Pancreas (tissue), 10 donors: Measurements from ENCODE around the gene KIF4A. TPM values are rescaled to one million over a fixed set of nuclear protein-coding genes. Genes with fewer than 3 reads are reported as not detected.
"Not testable (repeated sequence)": the region's sequence is repeated elsewhere in the genome, so short reads cannot be mapped to it uniquely, and the experiment has no call there.

Source experiments
- ATAC-seq, 4 donors: fragments of 200-7000 bp; cut with Tn5 transposase; one replicate each; pipeline versions ENCODE4 v1.8.0 to v1.9.1; 2020; ENCODE audit warnings: mild to moderate bottlenecking in 4 of 4, moderate library complexity in 4 of 4
- DNase-seq, 6 donors: peaks; one replicate each; pipeline ENCODE4 v3.0.0-alpha.2; 2020
- FAIRE-seq: peaks from 2 replicates; lab custom pipeline; 2012; peaks lifted over from hg19 to GRCh38; lab: Jason Lieb, UNC
- H3K27ac ChIP-seq, 4 donors: fragments of 200-600 bp; sonication (generic); 1 replicate in 3 of 4; 2 replicates in 1 of 4; pipeline versions ENCODE4 v1.5.0 to v1.8.0; 2020
- H3K27me3 ChIP-seq, 4 donors: fragments of 200-600 bp; one replicate each; pipeline ENCODE4 v1.8.0; 2021
- H3K36me3 ChIP-seq, 3 donors: fragments of 200-600 bp; sonication (generic) in 1 of 3; one replicate each; pipeline versions ENCODE4 v1.5.0 to v1.8.0; 2020 to 2021
- H3K4me1 ChIP-seq, 3 donors: fragments of 200-600 bp; one replicate each; pipeline ENCODE4 v1.8.0; 2021
- H3K4me3 ChIP-seq, 4 donors: fragments of 200-600 bp; sonication (generic) in 2 of 4; one replicate each; pipeline versions ENCODE4 v1.5.0 to v1.8.0; 2020 to 2021
- H3K9me3 ChIP-seq, 4 donors: fragments of 200-600 bp; one replicate each; pipeline ENCODE4 v1.8.0; 2021
- WGBS, 2 donors: extraction: QIAGEN DNeasy Blood & Tissue Kit; methylation state at CpG; one replicate each; pipeline ENCODE4 v1.1.7; 2013; 5-methylcytosine and 5-hydroxymethylcytosine counted together
- intact Hi-C, 3 donors: fragments of 100-400 bp; cut with DNase I; formaldehyde crosslinking; loops; one replicate each; pipeline versions ENCODE4 v1.11.1 to v1.14.2; 2022
- polyA plus RNA-seq, 2 donors: library from polyadenylated mRNA; stranded (reverse); fragments of 200-250 nt; gene quantifications; one replicate each; pipeline ENCODE4 v1.2.3, GENCODE V29; 2013
- total RNA-seq, 6 donors: library from RNA; stranded (reverse); fragmentation: NEBNext Ultra II Directional in 4 of 6; extraction: Animal tissue kit (Norgen Biotek cat#: 25700) in 4 of 6; gene quantifications; one replicate each; pipeline versions ENCODE4 v1.2.1 to v1.2.4, GENCODE V29; 2021 to 2023
- TF ChIP-seq, protein P1 (sequence below), 4 donors: fragments of 200-600 bp; sonication (generic) in 3 of 4; IDR thresholded peaks; one replicate each; pipeline versions ENCODE4 v1.5.0 to v1.8.0; 2021; ENCODE audit warnings: antibody characterized with exemption in 4 of 4
- donor health status: healthy with polysubstance abuse.
- donor health status: DM: no; HTN: no; CAD: no; lungs with moderate emphysema.
- donor health status: DM: no; HTN: no; CAD: no.
- donor health status: control.
- donor health status: control.
- donor health status: Bipolar disorder and iron deficiency.
- donor health status: DM: yes; HTN: yes; CAD: no.
- donor health status: DM: no; HTN: no; CAD: no.
- donor health status: DM: no; HTN: no; CAD: no.
- donor health status: DM: yes; HTN: yes; CAD: no.

KIF4A gene, protein sequence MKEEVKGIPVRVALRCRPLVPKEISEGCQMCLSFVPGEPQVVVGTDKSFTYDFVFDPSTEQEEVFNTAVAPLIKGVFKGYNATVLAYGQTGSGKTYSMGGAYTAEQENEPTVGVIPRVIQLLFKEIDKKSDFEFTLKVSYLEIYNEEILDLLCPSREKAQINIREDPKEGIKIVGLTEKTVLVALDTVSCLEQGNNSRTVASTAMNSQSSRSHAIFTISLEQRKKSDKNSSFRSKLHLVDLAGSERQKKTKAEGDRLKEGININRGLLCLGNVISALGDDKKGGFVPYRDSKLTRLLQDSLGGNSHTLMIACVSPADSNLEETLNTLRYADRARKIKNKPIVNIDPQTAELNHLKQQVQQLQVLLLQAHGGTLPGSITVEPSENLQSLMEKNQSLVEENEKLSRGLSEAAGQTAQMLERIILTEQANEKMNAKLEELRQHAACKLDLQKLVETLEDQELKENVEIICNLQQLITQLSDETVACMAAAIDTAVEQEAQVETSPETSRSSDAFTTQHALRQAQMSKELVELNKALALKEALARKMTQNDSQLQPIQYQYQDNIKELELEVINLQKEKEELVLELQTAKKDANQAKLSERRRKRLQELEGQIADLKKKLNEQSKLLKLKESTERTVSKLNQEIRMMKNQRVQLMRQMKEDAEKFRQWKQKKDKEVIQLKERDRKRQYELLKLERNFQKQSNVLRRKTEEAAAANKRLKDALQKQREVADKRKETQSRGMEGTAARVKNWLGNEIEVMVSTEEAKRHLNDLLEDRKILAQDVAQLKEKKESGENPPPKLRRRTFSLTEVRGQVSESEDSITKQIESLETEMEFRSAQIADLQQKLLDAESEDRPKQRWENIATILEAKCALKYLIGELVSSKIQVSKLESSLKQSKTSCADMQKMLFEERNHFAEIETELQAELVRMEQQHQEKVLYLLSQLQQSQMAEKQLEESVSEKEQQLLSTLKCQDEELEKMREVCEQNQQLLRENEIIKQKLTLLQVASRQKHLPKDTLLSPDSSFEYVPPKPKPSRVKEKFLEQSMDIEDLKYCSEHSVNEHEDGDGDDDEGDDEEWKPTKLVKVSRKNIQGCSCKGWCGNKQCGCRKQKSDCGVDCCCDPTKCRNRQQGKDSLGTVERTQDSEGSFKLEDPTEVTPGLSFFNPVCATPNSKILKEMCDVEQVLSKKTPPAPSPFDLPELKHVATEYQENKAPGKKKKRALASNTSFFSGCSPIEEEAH
- total RNA-seq = under 1 TPM in 5 of 6 donors, not detected in 1; 0.09 to 0.72 (median 0.29) TPM
- under 1 TPM; 0.04 to 0.09 TPM for polyA plus RNA-seq

DNA sequence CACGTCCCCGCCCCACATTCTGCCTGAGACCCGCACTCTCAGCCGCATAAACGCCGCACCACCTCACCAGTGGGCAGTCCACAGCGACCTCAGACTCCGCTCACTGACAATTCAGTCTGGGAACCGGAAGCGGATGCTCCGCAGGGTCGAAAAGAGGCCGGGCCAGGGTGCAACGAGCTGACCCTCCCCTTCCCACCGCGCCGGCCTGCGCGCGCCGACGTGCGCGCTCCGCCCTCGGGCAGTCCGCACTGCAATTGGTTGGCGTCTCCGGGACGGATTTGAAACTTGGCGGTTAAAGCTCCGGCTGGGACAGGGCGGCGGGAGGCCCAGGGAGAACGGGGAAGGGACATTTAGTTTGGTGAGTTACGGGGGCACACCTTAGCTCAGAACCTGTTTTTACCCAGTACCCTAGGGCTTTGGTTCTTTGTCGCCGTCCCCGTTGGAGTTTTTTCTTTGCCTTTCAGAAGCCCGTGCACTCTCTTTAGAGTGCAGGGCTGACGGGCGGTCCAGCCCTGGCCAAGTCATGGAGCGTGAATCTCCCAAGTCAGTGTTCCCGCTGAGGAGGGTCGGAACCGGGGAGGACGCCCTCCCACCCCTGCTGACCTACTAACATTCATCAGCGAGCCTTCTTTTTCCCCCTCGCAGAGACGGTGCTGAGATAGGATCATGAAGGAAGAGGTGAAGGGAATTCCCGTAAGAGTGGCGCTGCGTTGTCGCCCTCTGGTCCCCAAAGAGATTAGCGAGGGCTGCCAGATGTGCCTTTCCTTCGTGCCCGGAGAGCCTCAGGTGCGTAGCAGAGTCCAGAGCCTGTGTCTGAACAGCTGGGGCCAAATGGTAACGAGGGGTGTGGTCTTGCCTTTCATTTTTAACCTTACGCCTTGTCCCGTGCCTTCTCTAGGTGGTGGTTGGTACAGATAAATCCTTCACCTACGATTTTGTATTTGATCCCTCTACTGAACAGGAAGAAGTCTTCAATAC, at the start of gene KIF4A, which contains the start of gene PDZD11:
TSS of gene KIF4A (plus strand) at position 312 of the 978 bp plus-strand sequence. CDS start at position 667, 355 bp downstream.
TSS of gene PDZD11 (minus strand) at position 135 of the 978 bp plus-strand sequence. CDS start 586 bp downstream, outside the sequence.
- peak within 1 kb of the TSS in 1 of 4 donors; percentile 18 for H3K27ac ChIP-seq
- intact Hi-C loops = no loop called here
- FAIRE-seq (no peak), ATAC-seq (peak; percentile 100), DNase-seq (peak; percentile 76 to 90 (median 83))
- peaks cover 0 to 4% (median 0%) of the 10 kb centered on the region in 4 donors for H3K27me3 ChIP-seq
- no peaks in the 10 kb centered on the region for H3K36me3 ChIP-seq
- no peaks in the 10 kb centered on the region for H3K4me1 ChIP-seq
- H3K9me3 ChIP-seq = no peaks in the 10 kb centered on the region
- 1 to 31% methylated on average over 61 to 62 of the region's 62 CpGs for WGBS, 2 donors
- peak within 1 kb of the TSS; percentile 11 to 50 (median 28) for H3K4me3 ChIP-seq
- TF ChIP-seq, protein P1, sequence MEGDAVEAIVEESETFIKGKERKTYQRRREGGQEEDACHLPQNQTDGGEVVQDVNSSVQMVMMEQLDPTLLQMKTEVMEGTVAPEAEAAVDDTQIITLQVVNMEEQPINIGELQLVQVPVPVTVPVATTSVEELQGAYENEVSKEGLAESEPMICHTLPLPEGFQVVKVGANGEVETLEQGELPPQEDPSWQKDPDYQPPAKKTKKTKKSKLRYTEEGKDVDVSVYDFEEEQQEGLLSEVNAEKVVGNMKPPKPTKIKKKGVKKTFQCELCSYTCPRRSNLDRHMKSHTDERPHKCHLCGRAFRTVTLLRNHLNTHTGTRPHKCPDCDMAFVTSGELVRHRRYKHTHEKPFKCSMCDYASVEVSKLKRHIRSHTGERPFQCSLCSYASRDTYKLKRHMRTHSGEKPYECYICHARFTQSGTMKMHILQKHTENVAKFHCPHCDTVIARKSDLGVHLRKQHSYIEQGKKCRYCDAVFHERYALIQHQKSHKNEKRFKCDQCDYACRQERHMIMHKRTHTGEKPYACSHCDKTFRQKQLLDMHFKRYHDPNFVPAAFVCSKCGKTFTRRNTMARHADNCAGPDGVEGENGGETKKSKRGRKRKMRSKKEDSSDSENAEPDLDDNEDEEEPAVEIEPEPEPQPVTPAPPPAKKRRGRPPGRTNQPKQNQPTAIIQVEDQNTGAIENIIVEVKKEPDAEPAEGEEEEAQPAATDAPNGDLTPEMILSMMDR (IDR thresholded peaks at IDR 0.05) = no peak

DNA sequence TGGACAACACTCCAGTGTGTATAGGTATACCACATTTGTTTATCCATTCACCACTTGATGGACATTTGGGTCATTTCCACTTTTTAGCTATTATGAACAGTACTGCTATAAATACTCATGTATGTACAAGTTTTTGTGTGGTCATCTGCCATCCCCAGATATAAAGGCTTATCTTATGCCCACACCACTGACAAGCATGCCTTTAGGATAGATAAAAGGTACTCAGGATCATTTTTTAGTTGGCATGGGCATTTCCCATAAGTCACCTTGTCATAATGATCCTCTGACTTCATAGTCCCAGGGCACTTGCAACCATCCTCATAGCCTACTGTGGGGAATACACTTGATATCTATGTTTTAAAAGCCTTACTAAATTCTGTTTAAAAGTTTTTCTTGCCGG, 49.2 kb upstream of the KIF4A start:
- TF ChIP-seq, protein P1 (IDR thresholded peaks at IDR 0.05) = no peak
- DNase-seq = no peak
- Histone ChIP-seq H3K36me3 (no peaks in the 10 kb centered on the region), H3K4me1 (no peaks in the 10 kb centered on the region), H3K27me3 (peaks cover 0 to 5% (median 0%) of the 10 kb centered on the region in 4 donors), H3K27ac (no peak overlapping the region), H3K4me3 (no peak overlapping the region), H3K9me3 (no peaks in the 10 kb centered on the region)
- ATAC-seq = no peak
- intact Hi-C loops = no loop called here
- no peak for FAIRE-seq
- 89 to 95% methylated on average over 1 of the region's 1 CpG for WGBS, 2 donors

DNA sequence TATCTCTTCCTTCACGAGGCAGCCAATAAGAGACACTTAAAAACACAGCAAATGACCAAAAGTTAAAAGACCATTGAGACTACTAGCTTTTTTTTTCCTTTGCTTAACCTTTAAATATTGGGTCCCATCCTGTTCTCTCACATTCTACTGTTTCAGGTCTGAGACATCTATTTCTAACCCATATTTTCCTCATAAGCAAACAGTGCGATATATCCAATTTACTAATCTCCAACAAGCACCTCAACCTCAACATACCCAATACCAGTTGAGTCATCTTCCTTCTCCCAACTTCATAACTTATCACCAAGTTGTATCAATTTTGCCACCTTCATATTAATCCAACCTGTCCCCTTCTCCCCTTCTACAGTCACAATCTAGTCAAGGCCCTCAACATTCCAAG, 48.4 kb upstream of the KIF4A start:
- TF ChIP-seq, protein P1 (IDR thresholded peaks at IDR 0.05) = no peak
- no peaks in the 10 kb centered on the region for H3K4me1 ChIP-seq
- no peaks in the 10 kb centered on the region for H3K36me3 ChIP-seq
- H3K27me3 ChIP-seq = peaks cover 0 to 5% (median 0%) of the 10 kb centered on the region in 4 donors
- H3K4me3 ChIP-seq = no peak overlapping the region
- no peak for DNase-seq
- intact Hi-C loops = no loop called here
- H3K27ac ChIP-seq = no peak overlapping the region
- FAIRE-seq = no peak
- no peak for ATAC-seq
- H3K9me3 ChIP-seq = no peaks in the 10 kb centered on the region
- WGBS, 2 donors = 69 to 74% methylated on average over 2 of the region's 2 CpGs

DNA sequence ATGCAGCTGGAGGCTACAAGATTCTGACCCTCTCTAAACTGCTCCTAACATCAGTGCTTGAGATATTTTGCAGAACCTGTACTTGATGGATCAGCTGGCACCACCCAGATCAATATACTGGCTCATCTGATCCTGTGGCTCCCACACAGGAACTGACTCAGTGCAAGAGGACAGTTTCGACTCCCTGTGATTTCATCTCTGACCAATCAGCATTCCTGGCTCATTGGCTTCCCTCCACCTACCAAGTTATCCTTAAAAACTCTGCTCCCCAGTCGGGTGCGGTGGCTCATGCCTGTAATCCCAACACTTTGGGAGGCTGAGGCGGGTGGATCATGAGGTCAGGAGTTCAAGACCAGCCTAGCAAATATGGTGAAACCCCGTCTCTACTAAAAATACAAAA, 46.3 kb upstream of the KIF4A start:
- H3K4me3 ChIP-seq, H3K36me3 ChIP-seq, DNase-seq, H3K27ac ChIP-seq, intact Hi-C loops, H3K9me3 ChIP-seq, ATAC-seq, H3K27me3 ChIP-seq, FAIRE-seq, H3K4me1 ChIP-seq: not testable (repeated sequence)
- WGBS, 2 donors = 63 to 70% methylated on average over 5 of the region's 5 CpGs
